Stimulated activated naive CD8-positive, alpha-beta T cell treated with anti-CD3 and anti-CD28 coated beads, Interleukin-15, Interleukin-2, amounts not matched to agents 100 U/mL and 50 U/mL, for 24 hours (primary cell): ENCODE measurements around the gene HDAC5.
"Not testable (repeated sequence)": the region's sequence is repeated elsewhere in the genome, so short reads cannot be mapped to it uniquely, and the experiment has no call there.

Experiments used
- ATAC-seq: fragments of 150-1000 bp; cut with Tn5 transposase; one replicate; pipeline ENCODE4 v1.10.0; 2021
- DNase-seq: peaks from one replicate; pipeline ENCODE4 v3.0.0; 2021

The HDAC5 gene

GRCh38 chr17:44110823-44111633, 12.4 kb downstream of the HDAC5 start:
- peak; percentile 81 for DNase-seq
- peak; percentile 72 for ATAC-seq

- ATAC-seq (no peak), DNase-seq (no peak)
Observed at GRCh38 chr17:44110011-44110686, 13.3 kb downstream of the HDAC5 start.

GRCh38 chr17:44109312-44109630, 14.2 kb downstream of the HDAC5 start:
- DNase-seq (no peak), ATAC-seq (no peak)

GRCh38 chr17:44108440-44109311, 14.8 kb downstream of the HDAC5 start:
- no peak for DNase-seq

GRCh38 chr17:44106801-44107200, 16.6 kb downstream of the HDAC5 start:
- no peak for ATAC-seq

More at GRCh38 chr17:44108440-44109311, 14.8 kb downstream of the HDAC5 start:
- no peak for ATAC-seq

GRCh38 chr17:44105941-44106340, 17.5 kb downstream of the HDAC5 start:
- DNase-seq: no peak
- no peak for ATAC-seq

More at GRCh38 chr17:44106801-44107200, 16.6 kb downstream of the HDAC5 start:
- DNase-seq: no peak

GRCh38 chr17:44105483-44105882, 18.0 kb downstream of the HDAC5 start:
- no peak for ATAC-seq

GRCh38 chr17:44102849-44103622, 20.4 kb downstream of the HDAC5 start:
- no peak for ATAC-seq
- no peak for DNase-seq

More at GRCh38 chr17:44105483-44105882, 18.0 kb downstream of the HDAC5 start:
- no peak for DNase-seq

- not testable (repeated sequence) for ATAC-seq, DNase-seq
Observed at GRCh38 chr17:44101858-44102257, 21.6 kb downstream of the HDAC5 start.

GRCh38 chr17:44097110-44097958, 26.1 kb downstream of the HDAC5 start:
- ATAC-seq: no peak
- DNase-seq: no peak

GRCh38 chr17:44095647-44096496, 27.6 kb downstream of the HDAC5 start:
- DNase-seq (no peak), ATAC-seq (no peak)

- ATAC-seq (no peak), DNase-seq (no peak)
Observed at GRCh38 chr17:44095388-44095646, 28.1 kb downstream of the HDAC5 start.

GRCh38 chr17:44094701-44095387, 28.6 kb downstream of the HDAC5 start:
- no peak for DNase-seq

GRCh38 chr17:44093231-44093900, 30.1 kb downstream of the HDAC5 start:
- DNase-seq: no peak
- ATAC-seq: no peak

More at GRCh38 chr17:44094701-44095387, 28.6 kb downstream of the HDAC5 start:
- ATAC-seq: no peak

- no peak for ATAC-seq
Observed at GRCh38 chr17:44092051-44092450, 31.4 kb downstream of the HDAC5 start.

GRCh38 chr17:44091200-44091997, 32.0 kb downstream of the HDAC5 start:
- ATAC-seq: no peak
- DNase-seq: no peak

More at GRCh38 chr17:44092051-44092450, 31.4 kb downstream of the HDAC5 start:
- no peak for DNase-seq

GRCh38 chr17:44088254-44088653, 35.2 kb downstream of the HDAC5 start:
- DNase-seq (no peak), ATAC-seq (no peak)

- ATAC-seq: no peak
- DNase-seq: no peak
Observed at GRCh38 chr17:44087319-44087718, 36.1 kb downstream of the HDAC5 start.
